ENCODE measurements around the gene DYNLT1.
"Not testable (repeated sequence)": the region's sequence is repeated elsewhere in the genome, so short reads cannot be mapped to it uniquely, and the experiment has no call there.

The DYNLT1 gene

GRCh38 chr6:158644231-158645063 is at the start of gene DYNLT1:
DYNLT1 (minus strand) TSS chr6:158644743; CDS start chr6:158644708, 35 bp downstream.
- peak within 1 kb of the TSS; percentile 100 for H3K4me3 Mint-ChIP-seq
- peaks cover 7% of the 10 kb centered on the region for H3K36me3 Mint-ChIP-seq
- H3K27me3 Mint-ChIP-seq: no peaks in the 10 kb centered on the region
- H3K9me3 Mint-ChIP-seq (ENCODE audit: low read depth): no peaks in the 10 kb centered on the region
- peak within 1 kb of the TSS; percentile 99 for H3K27ac Mint-ChIP-seq
- H3K4me1 Mint-ChIP-seq (ENCODE audit: low read depth): peaks cover 66% of the 10 kb centered on the region

- Mint-ChIP-seq H3K4me3 (no peak overlapping the region), H3K9me3 (ENCODE audit: low read depth) (no peaks in the 10 kb centered on the region), H3K27me3 (no peaks in the 10 kb centered on the region), H3K27ac (peak overlapping the region; percentile 34), H3K36me3 (peaks cover 9% of the 10 kb centered on the region), H3K4me1 (ENCODE audit: low read depth) (peaks cover 60% of the 10 kb centered on the region)
Measured at GRCh38 chr6:158688860-158689259, 44.3 kb upstream of the DYNLT1 start.

- H3K4me1 Mint-ChIP-seq (ENCODE audit: low read depth): peaks cover 64% of the 10 kb centered on the region
Measured at GRCh38 chr6:158687506-158687905, 43.0 kb upstream of the DYNLT1 start.

GRCh38 chr6:158686791-158687381 is 42.3 kb upstream of the DYNLT1 start:
- Mint-ChIP-seq H3K9me3 (ENCODE audit: low read depth) (no peaks in the 10 kb centered on the region), H3K36me3 (peaks cover 13% of the 10 kb centered on the region), H3K27ac (peak overlapping the region; percentile 84), H3K4me3 (peak overlapping the region; percentile 33), H3K27me3 (no peaks in the 10 kb centered on the region), H3K4me1 (ENCODE audit: low read depth) (peaks cover 64% of the 10 kb centered on the region)

More at GRCh38 chr6:158687506-158687905, 43.0 kb upstream of the DYNLT1 start:
- Mint-ChIP-seq H3K27me3 (no peaks in the 10 kb centered on the region), H3K4me3 (peak overlapping the region; percentile 33), H3K27ac (peak overlapping the region; percentile 84), H3K36me3 (peaks cover 13% of the 10 kb centered on the region), H3K9me3 (ENCODE audit: low read depth) (no peaks in the 10 kb centered on the region)

- H3K27me3 Mint-ChIP-seq: no peaks in the 10 kb centered on the region
- H3K9me3 Mint-ChIP-seq (ENCODE audit: low read depth): no peaks in the 10 kb centered on the region
- H3K4me1 Mint-ChIP-seq (ENCODE audit: low read depth): peaks cover 63% of the 10 kb centered on the region
- peaks cover 16% of the 10 kb centered on the region for H3K36me3 Mint-ChIP-seq
- H3K27ac Mint-ChIP-seq: peak overlapping the region; percentile 84
- peak overlapping the region; percentile 33 for H3K4me3 Mint-ChIP-seq
Measured at GRCh38 chr6:158686311-158686710, 41.8 kb upstream of the DYNLT1 start.

GRCh38 chr6:158684745-158685324 is 40.3 kb upstream of the DYNLT1 start:
- no peaks in the 10 kb centered on the region for H3K27me3 Mint-ChIP-seq
- no peak overlapping the region for H3K4me3 Mint-ChIP-seq
- H3K27ac Mint-ChIP-seq: no peak overlapping the region
- H3K36me3 Mint-ChIP-seq: peaks cover 16% of the 10 kb centered on the region
- no peaks in the 10 kb centered on the region for H3K9me3 Mint-ChIP-seq (ENCODE audit: low read depth)
- H3K4me1 Mint-ChIP-seq (ENCODE audit: low read depth): peaks cover 60% of the 10 kb centered on the region

- H3K36me3 Mint-ChIP-seq: peaks cover 16% of the 10 kb centered on the region
Measured at GRCh38 chr6:158684311-158684710, 39.8 kb upstream of the DYNLT1 start.

GRCh38 chr6:158680481-158680880 is 35.9 kb upstream of the DYNLT1 start:
- H3K4me1 Mint-ChIP-seq (ENCODE audit: low read depth): peaks cover 19% of the 10 kb centered on the region
- no peak overlapping the region for H3K27ac Mint-ChIP-seq
- H3K9me3 Mint-ChIP-seq (ENCODE audit: low read depth): no peaks in the 10 kb centered on the region
- H3K4me3 Mint-ChIP-seq: no peak overlapping the region
- H3K27me3 Mint-ChIP-seq: no peaks in the 10 kb centered on the region
- peaks cover 10% of the 10 kb centered on the region for H3K36me3 Mint-ChIP-seq

More at GRCh38 chr6:158684311-158684710, 39.8 kb upstream of the DYNLT1 start:
- no peaks in the 10 kb centered on the region for H3K27me3 Mint-ChIP-seq
- no peak overlapping the region for H3K4me3 Mint-ChIP-seq
- H3K4me1 Mint-ChIP-seq (ENCODE audit: low read depth): peaks cover 55% of the 10 kb centered on the region
- peak overlapping the region; percentile 23 for H3K27ac Mint-ChIP-seq
- no peaks in the 10 kb centered on the region for H3K9me3 Mint-ChIP-seq (ENCODE audit: low read depth)

- peak overlapping the region; percentile 36 for H3K27ac Mint-ChIP-seq
- H3K4me1 Mint-ChIP-seq (ENCODE audit: low read depth): peaks cover 17% of the 10 kb centered on the region
- H3K4me3 Mint-ChIP-seq: no peak overlapping the region
- H3K36me3 Mint-ChIP-seq: peaks cover 14% of the 10 kb centered on the region
- no peaks in the 10 kb centered on the region for H3K9me3 Mint-ChIP-seq (ENCODE audit: low read depth)
- H3K27me3 Mint-ChIP-seq: no peaks in the 10 kb centered on the region
Measured at GRCh38 chr6:158680015-158680414, 35.5 kb upstream of the DYNLT1 start.

- H3K9me3 Mint-ChIP-seq (ENCODE audit: low read depth): no peaks in the 10 kb centered on the region
- H3K27ac Mint-ChIP-seq: no peak overlapping the region
- no peaks in the 10 kb centered on the region for H3K27me3 Mint-ChIP-seq
- peaks cover 13% of the 10 kb centered on the region for H3K36me3 Mint-ChIP-seq
- H3K4me1 Mint-ChIP-seq (ENCODE audit: low read depth): no peaks in the 10 kb centered on the region
- no peak overlapping the region for H3K4me3 Mint-ChIP-seq
Measured at GRCh38 chr6:158677906-158678578, 33.5 kb upstream of the DYNLT1 start.

GRCh38 chr6:158677094-158677493 is 32.6 kb upstream of the DYNLT1 start:
- H3K36me3 Mint-ChIP-seq: peaks cover 13% of the 10 kb centered on the region
- not testable (repeated sequence) for H3K4me3 Mint-ChIP-seq; H3K9me3 Mint-ChIP-seq (ENCODE audit: low read depth); H3K27ac Mint-ChIP-seq; H3K27me3 Mint-ChIP-seq; H3K4me1 Mint-ChIP-seq (ENCODE audit: low read depth)

GRCh38 chr6:158674342-158675131 is 30.0 kb upstream of the DYNLT1 start:
- no peaks in the 10 kb centered on the region for H3K9me3 Mint-ChIP-seq (ENCODE audit: low read depth)
- H3K4me3 Mint-ChIP-seq: no peak overlapping the region
- peaks cover 4% of the 10 kb centered on the region for H3K4me1 Mint-ChIP-seq (ENCODE audit: low read depth)
- no peak overlapping the region for H3K27ac Mint-ChIP-seq
- H3K27me3 Mint-ChIP-seq: no peaks in the 10 kb centered on the region
- H3K36me3 Mint-ChIP-seq: peaks cover 11% of the 10 kb centered on the region

GRCh38 chr6:158672726-158673125 is 28.2 kb upstream of the DYNLT1 start:
- Mint-ChIP-seq H3K4me1 (ENCODE audit: low read depth) (peaks cover 6% of the 10 kb centered on the region), H3K27ac (no peak overlapping the region), H3K4me3 (no peak overlapping the region), H3K27me3 (no peaks in the 10 kb centered on the region), H3K36me3 (peaks cover 18% of the 10 kb centered on the region), H3K9me3 (ENCODE audit: low read depth) (no peaks in the 10 kb centered on the region)

GRCh38 chr6:158672119-158672518 is 27.6 kb upstream of the DYNLT1 start:
- not testable (repeated sequence) for H3K9me3 Mint-ChIP-seq (ENCODE audit: low read depth); H3K4me3 Mint-ChIP-seq; H3K4me1 Mint-ChIP-seq (ENCODE audit: low read depth); H3K27ac Mint-ChIP-seq; H3K27me3 Mint-ChIP-seq
- H3K36me3 Mint-ChIP-seq: peaks cover 19% of the 10 kb centered on the region

Measured in activated naive CD8-positive, alpha-beta T cell (primary cell).